ENCODE measurements around the gene H1-8. TPM values are rescaled to one million over a fixed set of nuclear protein-coding genes. Genes with fewer than 3 reads are reported as not detected.

H1-8 gene
- total RNA-seq, 5 donors from 2014 or later (not counting 1 experiment from before 2014, with no cell fraction given) = not detected

GRCh38 chr3:129577366-129577765, 34.4 kb downstream of the H1-8 start:
- Mint-ChIP-seq H3K27me3 (no peaks in the 10 kb centered on the region), H3K27ac (peak overlapping the region; percentile 96), H3K4me1 (peaks cover 21 to 61% (median 36%) of the 10 kb centered on the region in 3 donors), H3K36me3 (no peaks in the 10 kb centered on the region), H3K4me3 (peak overlapping the region in 1 of 3 donors; percentile 60), H3K9me3 (no peaks in the 10 kb centered on the region)
- ChIA-PET POLR2A (interaction anchor here (0.6 to 1.5 kb wide), 4 partner anchors 10 to 134 kb away, joined by 3 to 6 read pairs (median 4); no protein-coding TSS in a partner anchor), CTCF (interaction anchor here in 1 of 2 donors (1.2 kb wide), 1 partner anchor 87 kb away, joined by 6 read pairs; no protein-coding TSS in a partner anchor)
- Histone ChIP-seq H3K36me3 (ENCODE audit: control insufficient read depth in 2 of 2, extremely low read depth in 1 of 2, insufficient read depth in 1 of 2, low read length in 1 of 2) (no peaks in the 10 kb centered on the region), H3K4me3 (ENCODE audit: control insufficient read depth in 1 of 2, extremely low read depth in 1 of 2, low read length in 1 of 2) (peak overlapping the region in 1 of 2 donors; percentile 7), H3K27ac (ENCODE audit: low read length) (peak overlapping the region; percentile 95), H3K27me3 (replicated peaks in 1 of 2; ENCODE audit: control insufficient read depth in 2 of 2, extremely low read depth in 1 of 2, insufficient read depth in 2 of 2, low read length in 1 of 2) (no peaks in the 10 kb centered on the region), H3K4me1 (ENCODE audit: control insufficient read depth in 1 of 2, extremely low read depth in 1 of 2, insufficient read depth in 2 of 2, low read length in 2 of 2) (peaks cover 15 to 69% of the 10 kb centered on the region in 2 experiments), H3K9me3 (no peaks in the 10 kb centered on the region)
- 59% methylated on average over 6 of the region's 17 CpGs for WGBS (ENCODE audit: insufficient coverage)
- DNase-seq = peak in 1 of 35 experiments; percentile 11
- ATAC-seq (replicated peaks in 1 of 4) = peak in 2 of 4 experiments; percentile 8 to 10

- 44% methylated on average over 13 of the region's 21 CpGs for WGBS (ENCODE audit: insufficient coverage)
- Histone ChIP-seq H3K27me3 (replicated peaks in 1 of 2; ENCODE audit: control insufficient read depth in 2 of 2, extremely low read depth in 1 of 2, insufficient read depth in 2 of 2, low read length in 1 of 2) (no peaks in the 10 kb centered on the region), H3K9me3 (no peaks in the 10 kb centered on the region), H3K4me3 (ENCODE audit: control insufficient read depth in 1 of 2, extremely low read depth in 1 of 2, low read length in 1 of 2) (no peak overlapping the region), H3K36me3 (ENCODE audit: control insufficient read depth in 2 of 2, extremely low read depth in 1 of 2, insufficient read depth in 1 of 2, low read length in 1 of 2) (no peaks in the 10 kb centered on the region), H3K27ac (ENCODE audit: low read length) (peak overlapping the region; percentile 95), H3K4me1 (ENCODE audit: control insufficient read depth in 1 of 2, extremely low read depth in 1 of 2, insufficient read depth in 2 of 2, low read length in 2 of 2) (peaks cover 15 to 67% of the 10 kb centered on the region in 2 experiments)
- peak overlapping the region in 1 of 3 donors; percentile 45 for H3K4me3 Mint-ChIP-seq
- ChIA-PET POLR2A (interaction anchor here in 1 of 2 donors (0.6 kb wide), 1 partner anchor 15 kb away, joined by 6 read pairs; no protein-coding TSS in a partner anchor), CTCF (interaction anchor here in 1 of 2 donors (0.6 kb wide), 1 partner anchor 1884 kb away, joined by 8 read pairs; no protein-coding TSS in a partner anchor)
- peak in 13 of 35 experiments; percentile 10 to 38 (median 22) for DNase-seq
- H3K36me3 Mint-ChIP-seq = no peaks in the 10 kb centered on the region
- peak in 1 of 4 experiments; percentile 16 for ATAC-seq (replicated peaks in 1 of 4)
- peak overlapping the region; percentile 76 to 83 for H3K27ac Mint-ChIP-seq
- peaks cover 21 to 59% (median 34%) of the 10 kb centered on the region in 3 donors for H3K4me1 Mint-ChIP-seq
- H3K27me3 Mint-ChIP-seq = no peaks in the 10 kb centered on the region
- H3K9me3 Mint-ChIP-seq = no peaks in the 10 kb centered on the region
These were observed 35.2 kb downstream of the H1-8 start for GRCh38 chr3:129577925-129578786.

- H3K27me3 Mint-ChIP-seq = no peaks in the 10 kb centered on the region
- Histone ChIP-seq H3K27me3 (replicated peaks in 1 of 2; ENCODE audit: control insufficient read depth in 2 of 2, extremely low read depth in 1 of 2, insufficient read depth in 2 of 2, low read length in 1 of 2) (no peaks in the 10 kb centered on the region), H3K36me3 (ENCODE audit: control insufficient read depth in 2 of 2, extremely low read depth in 1 of 2, insufficient read depth in 1 of 2, low read length in 1 of 2) (no peaks in the 10 kb centered on the region), H3K9me3 (no peaks in the 10 kb centered on the region), H3K27ac (ENCODE audit: low read length) (no peak overlapping the region), H3K4me1 (ENCODE audit: control insufficient read depth in 1 of 2, extremely low read depth in 1 of 2, insufficient read depth in 2 of 2, low read length in 2 of 2) (peaks cover 15 to 53% of the 10 kb centered on the region in 2 experiments), H3K4me3 (ENCODE audit: control insufficient read depth in 1 of 2, extremely low read depth in 1 of 2, low read length in 1 of 2) (no peak overlapping the region)
- no peaks in the 10 kb centered on the region for H3K36me3 Mint-ChIP-seq
- DNase-seq (no peak), ATAC-seq (replicated peaks in 1 of 4) (no peak)
- H3K4me3 Mint-ChIP-seq = no peak overlapping the region
- POLR2A ChIA-PET = no interaction called here
- CTCF ChIA-PET = interaction anchor here in 1 of 2 donors (0.5 kb wide), 1 partner anchor 971 kb away, joined by 4 read pairs; no protein-coding TSS in a partner anchor
- 95% methylated on average over 10 of the region's 10 CpGs for WGBS (ENCODE audit: insufficient coverage)
- peaks cover 21 to 47% (median 34%) of the 10 kb centered on the region in 3 donors for H3K4me1 Mint-ChIP-seq
- H3K27ac Mint-ChIP-seq = peak overlapping the region; percentile 8 to 66
- no peaks in the 10 kb centered on the region for H3K9me3 Mint-ChIP-seq
These were observed 37.0 kb downstream of the H1-8 start for GRCh38 chr3:129579991-129580390.

DNA sequence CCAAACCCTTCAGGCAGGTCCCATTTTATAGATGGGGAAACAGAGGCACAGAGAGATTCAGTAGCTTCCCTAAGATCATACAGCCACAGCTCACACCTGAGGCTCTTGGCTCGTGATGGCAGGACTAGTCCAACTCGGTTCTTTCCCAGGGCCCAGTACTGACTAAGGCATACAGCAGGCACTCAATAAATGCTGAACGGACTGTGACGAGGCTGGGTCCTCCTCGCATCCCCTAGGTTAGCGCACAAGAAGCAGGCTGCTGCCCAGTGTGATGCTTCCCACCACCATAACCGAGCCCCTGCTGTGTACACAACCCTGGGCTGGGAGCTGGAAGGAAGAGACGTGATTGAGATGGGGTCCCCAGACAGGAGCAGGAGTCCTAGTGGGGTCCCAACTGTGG, 38.6 kb downstream of the H1-8 start:
- ChIA-PET POLR2A (no interaction called here), CTCF (no interaction called here)
- peaks cover 8 to 30% (median 19%) of the 10 kb centered on the region in 3 donors for H3K4me1 Mint-ChIP-seq
- no peaks in the 10 kb centered on the region for H3K36me3 Mint-ChIP-seq
- H3K36me3 ChIP-seq (ENCODE audit: control insufficient read depth in 2 of 2, extremely low read depth in 1 of 2, insufficient read depth in 1 of 2, low read length in 1 of 2) = peaks cover 2 to 5% of the 10 kb centered on the region in 2 donors
- H3K27ac Mint-ChIP-seq = peak overlapping the region in 1 of 2 donors; percentile 41
- ATAC-seq (replicated peaks in 1 of 4) (no peak), DNase-seq (no peak)
- no peaks in the 10 kb centered on the region for H3K27me3 Mint-ChIP-seq
- no peak overlapping the region for H3K4me3 ChIP-seq (ENCODE audit: control insufficient read depth in 1 of 2, extremely low read depth in 1 of 2, low read length in 1 of 2)
- 89% methylated on average over 7 of the region's 8 CpGs for WGBS (ENCODE audit: insufficient coverage)
- H3K4me3 Mint-ChIP-seq = no peak overlapping the region
- H3K27me3 ChIP-seq (replicated peaks in 1 of 2; ENCODE audit: control insufficient read depth in 2 of 2, extremely low read depth in 1 of 2, insufficient read depth in 2 of 2, low read length in 1 of 2) = peaks cover 0 to 2% of the 10 kb centered on the region in 2 experiments
- H3K4me1 ChIP-seq (ENCODE audit: control insufficient read depth in 1 of 2, extremely low read depth in 1 of 2, insufficient read depth in 2 of 2, low read length in 2 of 2) = peaks cover 8 to 37% of the 10 kb centered on the region in 2 experiments
- no peak overlapping the region for H3K27ac ChIP-seq (ENCODE audit: low read length)
- H3K9me3 ChIP-seq = no peaks in the 10 kb centered on the region
- no peaks in the 10 kb centered on the region for H3K9me3 Mint-ChIP-seq

- Histone ChIP-seq H3K4me3 (ENCODE audit: control insufficient read depth in 1 of 2, extremely low read depth in 1 of 2, low read length in 1 of 2) (no peak overlapping the region), H3K9me3 (no peaks in the 10 kb centered on the region), H3K27me3 (replicated peaks in 1 of 2; ENCODE audit: control insufficient read depth in 2 of 2, extremely low read depth in 1 of 2, insufficient read depth in 2 of 2, low read length in 1 of 2) (peaks cover 0 to 2% of the 10 kb centered on the region in 2 experiments), H3K36me3 (ENCODE audit: control insufficient read depth in 2 of 2, extremely low read depth in 1 of 2, insufficient read depth in 1 of 2, low read length in 1 of 2) (peaks cover 2 to 5% of the 10 kb centered on the region in 2 donors), H3K4me1 (ENCODE audit: control insufficient read depth in 1 of 2, extremely low read depth in 1 of 2, insufficient read depth in 2 of 2, low read length in 2 of 2) (peaks cover under 1 to 25% of the 10 kb centered on the region in 2 experiments), H3K27ac (ENCODE audit: low read length) (no peak overlapping the region)
- ChIA-PET CTCF (no interaction called here), POLR2A (no interaction called here)
- no peaks in the 10 kb centered on the region for H3K9me3 Mint-ChIP-seq
- no peak overlapping the region for H3K4me3 Mint-ChIP-seq
- H3K27ac Mint-ChIP-seq = peak overlapping the region in 1 of 2 donors; percentile 39
- WGBS (ENCODE audit: insufficient coverage) = 94% methylated on average over 3 of the region's 5 CpGs
- DNase-seq (no peak), ATAC-seq (replicated peaks in 1 of 4) (no peak)
- H3K36me3 Mint-ChIP-seq = no peaks in the 10 kb centered on the region
- H3K27me3 Mint-ChIP-seq = no peaks in the 10 kb centered on the region
- peaks cover 5 to 20% (median 10%) of the 10 kb centered on the region in 3 donors for H3K4me1 Mint-ChIP-seq
These were observed 39.8 kb downstream of the H1-8 start for GRCh38 chr3:129582799-129583198.

GRCh38 chr3:129583289-129583688, 40.3 kb downstream of the H1-8 start:
- Mint-ChIP-seq H3K27ac (no peak overlapping the region), H3K36me3 (no peaks in the 10 kb centered on the region), H3K4me1 (peaks cover 0 to 15% (median 5%) of the 10 kb centered on the region in 3 donors), H3K4me3 (no peak overlapping the region), H3K9me3 (no peaks in the 10 kb centered on the region), H3K27me3 (no peaks in the 10 kb centered on the region)
- Histone ChIP-seq H3K4me1 (ENCODE audit: control insufficient read depth in 1 of 2, extremely low read depth in 1 of 2, insufficient read depth in 2 of 2, low read length in 2 of 2) (peaks cover 0 to 20% of the 10 kb centered on the region in 2 experiments), H3K4me3 (ENCODE audit: control insufficient read depth in 1 of 2, extremely low read depth in 1 of 2, low read length in 1 of 2) (no peak overlapping the region), H3K36me3 (ENCODE audit: control insufficient read depth in 2 of 2, extremely low read depth in 1 of 2, insufficient read depth in 1 of 2, low read length in 1 of 2) (peaks cover 2 to 5% of the 10 kb centered on the region in 2 donors), H3K9me3 (no peaks in the 10 kb centered on the region), H3K27ac (ENCODE audit: low read length) (no peak overlapping the region), H3K27me3 (replicated peaks in 1 of 2; ENCODE audit: control insufficient read depth in 2 of 2, extremely low read depth in 1 of 2, insufficient read depth in 2 of 2, low read length in 1 of 2) (peaks cover 0 to 2% of the 10 kb centered on the region in 2 experiments)
- DNase-seq = no peak
- ChIA-PET POLR2A (no interaction called here), CTCF (no interaction called here)
- WGBS (ENCODE audit: insufficient coverage) = 100% methylated on average over 2 of the region's 9 CpGs
- ATAC-seq (replicated peaks in 1 of 4) = no peak
